ENCODE data around the gene TBC1D1. TPM values are rescaled to one million over a fixed set of nuclear protein-coding genes. Genes with fewer than 3 reads are reported as not detected.

Gene TBC1D1
- total and polyA plus RNA-seq, 10 donors: 49.3 to 142 (median 95.5) TPM

DNA sequence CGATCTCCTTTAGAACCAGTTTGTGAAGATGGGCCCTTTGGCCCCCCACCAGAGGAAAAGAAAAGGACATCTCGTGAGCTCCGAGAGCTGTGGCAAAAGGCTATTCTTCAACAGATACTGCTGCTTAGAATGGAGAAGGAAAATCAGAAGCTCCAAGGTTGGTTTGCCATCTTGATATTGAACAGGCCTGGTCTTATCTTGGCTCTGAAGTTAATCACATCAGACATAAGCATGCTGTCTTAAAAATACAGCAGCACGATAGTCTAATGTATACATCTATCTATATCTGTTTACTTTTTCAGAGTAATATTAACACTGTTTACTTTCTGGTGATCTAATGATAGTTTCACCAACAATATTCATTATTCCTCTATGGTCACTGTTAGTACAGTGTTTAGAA, 199.1 kb downstream of the TBC1D1 start:
- H3K27me3 ChIP-seq (replicated peaks in 1 of 7): no peaks in the 10 kb centered on the region
- DNase-seq: no peak
- no peak overlapping the region for H3K4me3 ChIP-seq
- no peaks in the 10 kb centered on the region for H3K9me3 ChIP-seq
- intact Hi-C loops (cut with DNase I; ENCODE audit: low total_unique reads): no loop called here
- WGBS, 5 donors: 91 to 95% (median 93%) methylated on average over 4 of the region's 4 CpGs
- H3K36me3 ChIP-seq: peaks cover 0 to 93% (median 22%) of the 10 kb centered on the region in 6 donors
- H3K27ac ChIP-seq: no peak overlapping the region
- peaks cover 0 to 17% (median 8%) of the 10 kb centered on the region in 6 donors for H3K4me1 ChIP-seq
- no peak for TF ChIP-seq POLR2A (IDR thresholded peaks at IDR 0.05)
- TF ChIP-seq, protein P1, sequence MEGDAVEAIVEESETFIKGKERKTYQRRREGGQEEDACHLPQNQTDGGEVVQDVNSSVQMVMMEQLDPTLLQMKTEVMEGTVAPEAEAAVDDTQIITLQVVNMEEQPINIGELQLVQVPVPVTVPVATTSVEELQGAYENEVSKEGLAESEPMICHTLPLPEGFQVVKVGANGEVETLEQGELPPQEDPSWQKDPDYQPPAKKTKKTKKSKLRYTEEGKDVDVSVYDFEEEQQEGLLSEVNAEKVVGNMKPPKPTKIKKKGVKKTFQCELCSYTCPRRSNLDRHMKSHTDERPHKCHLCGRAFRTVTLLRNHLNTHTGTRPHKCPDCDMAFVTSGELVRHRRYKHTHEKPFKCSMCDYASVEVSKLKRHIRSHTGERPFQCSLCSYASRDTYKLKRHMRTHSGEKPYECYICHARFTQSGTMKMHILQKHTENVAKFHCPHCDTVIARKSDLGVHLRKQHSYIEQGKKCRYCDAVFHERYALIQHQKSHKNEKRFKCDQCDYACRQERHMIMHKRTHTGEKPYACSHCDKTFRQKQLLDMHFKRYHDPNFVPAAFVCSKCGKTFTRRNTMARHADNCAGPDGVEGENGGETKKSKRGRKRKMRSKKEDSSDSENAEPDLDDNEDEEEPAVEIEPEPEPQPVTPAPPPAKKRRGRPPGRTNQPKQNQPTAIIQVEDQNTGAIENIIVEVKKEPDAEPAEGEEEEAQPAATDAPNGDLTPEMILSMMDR (IDR thresholded peaks at IDR 0.05 in 8 of 11, conservative IDR thresholded peaks at IDR 0.05 in 3 of 11): no peak
- no peak for TF ChIP-seq POLR2AphosphoS5 (IDR thresholded peaks at IDR 0.05)

DNA sequence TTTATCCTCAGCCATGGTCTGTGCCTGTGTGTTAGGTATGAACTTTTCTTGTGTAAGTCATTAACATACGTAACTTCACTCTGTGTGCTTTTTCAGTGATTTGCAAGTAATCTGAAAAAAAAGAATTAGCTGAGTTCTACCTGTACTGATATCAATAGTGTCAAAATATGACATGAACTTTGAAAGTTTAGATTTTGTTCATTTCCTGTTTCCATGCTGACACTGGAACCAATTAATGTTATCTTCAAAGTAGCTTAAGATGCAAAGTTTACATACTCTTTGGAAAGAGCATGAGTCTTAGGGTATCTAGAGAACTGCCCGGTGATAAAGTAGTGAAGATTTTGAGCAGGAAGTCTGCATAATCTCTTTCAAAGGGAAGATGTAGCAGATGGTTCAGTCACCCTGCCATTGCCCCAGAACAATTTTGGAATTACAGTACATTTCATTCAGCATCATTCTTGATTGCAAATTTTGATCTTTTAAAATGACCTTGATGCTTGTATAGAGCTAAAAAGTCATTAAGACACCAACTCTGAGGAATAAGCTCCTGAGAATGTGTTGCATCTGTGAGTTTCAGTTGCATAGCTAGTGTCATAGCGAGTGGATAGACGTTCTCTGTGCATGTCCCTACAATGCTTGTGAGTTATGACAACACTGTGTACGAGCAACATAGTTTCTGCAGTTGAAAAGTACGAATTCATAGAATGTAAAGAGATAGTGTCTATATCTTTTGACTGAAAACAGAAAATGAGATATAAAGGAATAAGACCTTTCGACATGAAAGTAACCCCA, 199.8 kb downstream of the TBC1D1 start:
- Histone ChIP-seq H3K27ac (no peak overlapping the region), H3K9me3 (no peaks in the 10 kb centered on the region), H3K4me1 (peaks cover 0 to 10% (median 5%) of the 10 kb centered on the region in 6 donors), H3K27me3 (replicated peaks in 1 of 7) (no peaks in the 10 kb centered on the region), H3K36me3 (peaks cover 0 to 93% (median 23%) of the 10 kb centered on the region in 6 donors), H3K4me3 (no peak overlapping the region)
- whole genome bisulfite sequencing, 5 donors: 84 to 88% (median 86%) methylated on average over 7 of the region's 7 CpGs
- intact Hi-C loops (cut with DNase I; ENCODE audit: low total_unique reads): no loop called here
- no peak for DNase-seq
- TF ChIP-seq POLR2AphosphoS5 (IDR thresholded peaks at IDR 0.05) (no peak), POLR2A (IDR thresholded peaks at IDR 0.05) (no peak)
- TF ChIP-seq, protein P1 (IDR thresholded peaks at IDR 0.05 in 8 of 11, conservative IDR thresholded peaks at IDR 0.05 in 3 of 11): no peak

DNA sequence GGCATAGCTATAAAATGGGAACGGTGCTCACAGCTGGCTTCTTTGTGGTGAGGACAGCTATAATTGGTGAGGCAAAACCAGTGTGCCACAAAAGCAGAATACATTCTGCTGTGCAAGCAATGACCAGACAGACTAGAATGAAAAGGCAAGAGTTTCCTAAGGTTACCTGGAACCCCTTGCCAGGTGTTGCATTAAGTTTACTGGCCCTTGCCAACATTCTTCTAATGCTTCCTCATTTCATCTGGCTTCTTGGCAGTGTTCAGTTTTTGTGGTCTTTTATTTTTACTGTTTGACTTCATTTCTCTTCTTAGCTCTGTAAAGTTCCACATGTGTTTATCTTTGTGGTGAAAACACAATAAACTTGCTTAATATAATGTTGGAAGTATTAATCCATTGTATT, 200.8 kb downstream of the TBC1D1 start:
- Histone ChIP-seq H3K27ac (no peak overlapping the region), H3K36me3 (peaks cover 0 to 95% (median 32%) of the 10 kb centered on the region in 6 donors), H3K4me3 (no peak overlapping the region), H3K9me3 (no peaks in the 10 kb centered on the region), H3K4me1 (peaks cover 0 to 8% (median 5%) of the 10 kb centered on the region in 6 donors), H3K27me3 (replicated peaks in 1 of 7) (no peaks in the 10 kb centered on the region)
- TF ChIP-seq, protein P1 (IDR thresholded peaks at IDR 0.05 in 8 of 11, conservative IDR thresholded peaks at IDR 0.05 in 3 of 11): no peak
- TF ChIP-seq POLR2AphosphoS5 (IDR thresholded peaks at IDR 0.05): no peak
- no peak for TF ChIP-seq POLR2A (IDR thresholded peaks at IDR 0.05)
- intact Hi-C loops (cut with DNase I; ENCODE audit: low total_unique reads): no loop called here
- no peak for DNase-seq
- 45 to 68% (median 51%) methylated on average over 1 of the region's 1 CpG for WGBS, 5 donors

DNA sequence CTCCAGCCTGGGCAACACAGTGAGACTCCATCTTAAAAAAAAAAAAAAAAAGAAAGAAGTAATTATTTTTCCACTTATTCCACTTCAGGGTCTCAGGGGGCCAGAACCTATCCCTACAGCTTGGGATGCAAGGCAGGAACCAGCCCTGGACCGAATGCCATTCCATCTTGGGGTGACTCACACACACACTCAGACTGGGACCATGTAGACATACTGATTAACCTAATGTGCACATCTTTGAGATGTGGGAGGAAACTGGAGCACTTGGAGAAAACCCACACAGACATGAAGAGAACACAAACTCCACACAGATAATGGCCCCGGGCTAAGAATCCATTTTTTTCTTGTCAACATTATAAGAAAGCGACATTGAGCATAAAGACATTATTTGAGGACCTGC, 201.8 kb downstream of the TBC1D1 start:
- Histone ChIP-seq H3K9me3 (no peaks in the 10 kb centered on the region), H3K4me3 (no peak overlapping the region), H3K27me3 (replicated peaks in 1 of 7) (no peaks in the 10 kb centered on the region), H3K4me1 (peaks cover 0 to 8% (median 5%) of the 10 kb centered on the region in 6 donors), H3K36me3 (peaks cover 0 to 96% (median 37%) of the 10 kb centered on the region in 6 donors), H3K27ac (no peak overlapping the region)
- intact Hi-C loops (cut with DNase I; ENCODE audit: low total_unique reads): no loop called here
- WGBS, 5 donors: 88 to 94% (median 88%) methylated on average over 3 of the region's 3 CpGs
- TF ChIP-seq, protein P1 (IDR thresholded peaks at IDR 0.05 in 8 of 11, conservative IDR thresholded peaks at IDR 0.05 in 3 of 11): no peak
- DNase-seq: no peak

All from spleen (tissue), 11 donors.